Stimulated activated CD8-positive, alpha-beta memory T cell treated with anti-CD3 and anti-CD28 coated beads, Interleukin-7, amount 100 ng/mL, for 1 hour (primary cell): ENCODE results near the gene NPTN.

Source experiments
- DNase-seq, 2 donors: peaks; one replicate each; pipeline ENCODE4 v3.0.0-alpha.2; 2020; ENCODE audit warnings: low read depth in 2 of 2

The NPTN gene

GRCh38 chr15:73631915-73632669, 1.1 kb downstream of the NPTN start:
- DNase-seq = no peak

DNA sequence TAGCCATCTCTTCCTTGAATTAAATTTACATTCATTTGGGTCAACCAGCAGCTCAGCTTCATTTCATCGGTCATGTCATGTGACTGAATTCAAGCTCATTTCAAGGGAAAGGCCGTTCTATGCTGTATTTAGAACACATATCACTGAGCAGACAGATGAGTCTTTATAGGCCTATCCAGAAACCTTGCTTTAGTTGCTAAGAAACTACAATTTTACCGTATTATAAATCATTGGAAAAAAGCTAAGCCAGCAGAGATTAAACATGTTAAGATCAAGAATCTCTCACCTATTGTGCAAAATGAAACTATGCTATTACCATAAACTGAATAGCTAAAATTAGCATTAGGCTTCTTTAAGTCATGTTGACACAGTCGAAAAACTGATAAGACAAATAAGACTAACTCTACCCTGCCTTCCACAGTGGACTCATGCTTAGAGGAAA, 2.2 kb downstream of the NPTN start:
- no peak for DNase-seq

GRCh38 chr15:73629798-73630429, 3.3 kb downstream of the NPTN start:
- DNase-seq = no peak

DNA sequence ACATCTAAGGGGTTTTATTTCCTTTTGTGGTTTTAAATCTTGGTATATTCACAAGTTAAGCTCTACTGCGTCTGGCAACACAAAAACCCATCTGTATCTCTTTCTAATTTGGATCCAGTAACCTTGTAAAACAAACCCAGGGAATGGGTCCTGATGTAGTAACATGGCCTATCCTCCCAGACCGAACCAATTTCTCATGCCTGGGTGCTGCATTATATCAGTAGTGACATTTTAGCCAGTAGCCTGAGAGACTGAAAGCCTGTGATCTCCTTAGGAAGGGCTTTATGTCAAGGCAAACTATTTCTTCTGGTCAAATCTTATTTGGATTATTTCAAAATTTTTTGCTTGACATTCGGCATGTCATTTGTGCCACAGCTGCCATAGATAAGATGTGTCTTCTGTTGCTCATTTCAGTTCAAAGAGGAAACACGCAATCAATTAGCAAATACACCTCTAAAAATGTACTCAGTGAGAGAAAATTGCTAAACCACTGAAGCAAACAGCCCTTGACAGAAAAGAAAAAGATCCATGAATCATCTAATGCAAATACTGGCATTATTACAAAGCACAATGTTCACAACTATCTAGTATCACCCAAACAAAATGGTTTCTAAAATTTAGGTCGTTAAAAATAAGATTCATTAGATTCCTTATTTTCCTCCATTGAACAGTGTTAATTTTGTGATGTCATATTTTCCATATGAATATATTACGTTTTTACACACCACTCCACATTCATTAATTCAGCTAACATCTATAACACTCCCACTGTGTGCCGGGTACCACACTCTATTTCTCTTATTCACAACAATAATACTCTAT, 4.0 kb downstream of the NPTN start:
- DNase-seq = no peak

GRCh38 chr15:73628102-73628501, 5.1 kb downstream of the NPTN start:
- DNase-seq = no peak

DNA sequence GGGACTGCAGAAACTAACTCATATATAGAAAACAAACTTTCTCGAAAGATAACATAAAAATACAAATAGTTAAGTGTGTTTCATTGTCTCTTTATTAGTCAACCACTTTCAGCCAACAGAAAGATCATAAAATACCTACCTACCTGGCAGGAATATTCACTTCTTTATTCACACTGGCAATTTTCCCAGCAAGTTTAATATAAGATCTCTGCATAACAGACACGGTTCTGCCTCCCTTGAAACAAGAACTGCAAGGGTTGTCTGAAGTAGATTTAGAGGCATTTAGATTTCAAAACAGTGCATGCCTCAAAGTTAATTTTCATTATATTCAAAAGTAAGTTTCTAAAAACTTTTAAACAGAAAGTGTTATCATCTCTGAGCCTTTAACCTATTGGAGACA, 7.1 kb downstream of the NPTN start:
- DNase-seq = no peak

GRCh38 chr15:73624530-73624929, 8.7 kb downstream of the NPTN start:
- no peak for DNase-seq

- no peak for DNase-seq
Observed at GRCh38 chr15:73621286-73621826, 11.8 kb downstream of the NPTN start.

DNA sequence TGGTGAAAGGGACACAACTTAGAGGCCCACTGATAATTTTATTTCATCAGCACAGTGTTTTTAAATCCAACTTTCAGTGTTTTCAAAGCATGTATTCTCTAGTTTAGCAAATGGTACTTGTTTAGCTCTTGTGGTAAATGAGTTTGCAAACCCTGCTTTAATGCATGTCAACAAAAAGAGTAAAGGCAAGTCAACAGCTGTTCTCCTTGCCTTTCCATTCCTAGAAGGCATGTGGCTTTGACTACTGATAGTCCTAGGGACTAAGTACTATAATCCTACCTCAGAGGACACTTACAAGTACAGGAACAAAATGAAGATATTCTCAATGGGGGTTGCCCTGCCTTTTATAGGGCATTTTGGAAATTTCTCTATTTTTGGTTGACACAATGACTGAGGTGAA, 13.1 kb downstream of the NPTN start:
- no peak for DNase-seq

DNA sequence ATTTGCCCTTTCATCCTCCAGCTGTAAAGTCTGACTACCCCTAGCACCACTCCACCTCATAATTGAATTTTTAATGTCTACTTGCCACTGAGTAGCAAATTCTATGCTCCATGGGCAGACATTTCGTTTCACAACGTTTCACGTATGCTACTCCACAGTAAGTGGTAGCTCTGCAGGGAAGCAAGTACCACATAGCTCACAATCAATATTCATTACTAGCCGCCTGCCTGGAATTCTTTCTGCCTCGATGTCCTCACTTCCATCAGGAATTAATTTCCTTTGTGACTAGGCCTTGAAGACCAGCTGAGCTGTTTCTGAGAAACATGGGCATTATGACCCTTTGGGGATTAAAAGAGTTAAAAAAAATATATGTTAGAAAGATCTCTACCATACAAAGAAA, 15.3 kb downstream of the NPTN start:
- no peak for DNase-seq

GRCh38 chr15:73617301-73617831, 15.8 kb downstream of the NPTN start:
- DNase-seq = no peak

GRCh38 chr15:73608941-73609340, 24.2 kb downstream of the NPTN start:
- no peak for DNase-seq

DNA sequence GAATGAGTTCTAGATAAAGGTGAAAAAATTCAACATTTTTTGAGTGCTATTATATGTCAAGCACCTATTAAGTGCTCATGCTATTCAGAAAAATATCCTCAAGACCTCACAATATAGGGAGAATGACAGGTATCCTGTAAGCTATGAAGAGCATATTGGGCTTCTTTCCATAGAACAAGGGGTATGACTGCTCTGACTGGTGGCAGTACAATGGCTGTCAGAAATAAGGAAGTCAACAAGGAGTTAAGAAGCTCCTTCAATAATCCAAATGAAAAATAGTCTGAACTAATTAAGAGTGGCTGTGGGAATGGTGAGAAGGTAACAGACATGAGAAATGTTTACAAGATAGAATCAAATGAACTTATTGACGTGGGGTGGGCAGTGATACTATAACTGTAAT, 24.7 kb downstream of the NPTN start:
- DNase-seq = no peak

GRCh38 chr15:73607843-73608242, 25.3 kb downstream of the NPTN start:
- DNase-seq = no peak

DNA sequence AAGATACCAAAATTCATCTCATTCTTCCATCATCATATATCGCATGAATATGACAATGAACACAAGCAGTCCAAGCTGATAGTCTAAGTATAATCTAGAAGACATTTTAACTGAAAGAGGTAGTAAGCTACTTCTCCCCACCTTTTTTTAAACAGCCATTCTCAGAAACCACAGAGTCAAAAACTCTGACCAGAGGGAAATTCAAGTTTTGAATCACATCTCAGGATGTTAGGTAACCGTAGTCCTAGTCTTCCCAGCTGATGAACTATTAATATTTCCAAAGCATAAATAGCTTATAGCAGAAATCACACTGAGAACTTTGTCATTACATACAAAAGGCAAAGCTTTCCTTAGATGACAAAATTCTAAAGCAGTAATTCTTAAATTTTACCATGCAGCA, 25.8 kb downstream of the NPTN start:
- DNase-seq = no peak

DNA sequence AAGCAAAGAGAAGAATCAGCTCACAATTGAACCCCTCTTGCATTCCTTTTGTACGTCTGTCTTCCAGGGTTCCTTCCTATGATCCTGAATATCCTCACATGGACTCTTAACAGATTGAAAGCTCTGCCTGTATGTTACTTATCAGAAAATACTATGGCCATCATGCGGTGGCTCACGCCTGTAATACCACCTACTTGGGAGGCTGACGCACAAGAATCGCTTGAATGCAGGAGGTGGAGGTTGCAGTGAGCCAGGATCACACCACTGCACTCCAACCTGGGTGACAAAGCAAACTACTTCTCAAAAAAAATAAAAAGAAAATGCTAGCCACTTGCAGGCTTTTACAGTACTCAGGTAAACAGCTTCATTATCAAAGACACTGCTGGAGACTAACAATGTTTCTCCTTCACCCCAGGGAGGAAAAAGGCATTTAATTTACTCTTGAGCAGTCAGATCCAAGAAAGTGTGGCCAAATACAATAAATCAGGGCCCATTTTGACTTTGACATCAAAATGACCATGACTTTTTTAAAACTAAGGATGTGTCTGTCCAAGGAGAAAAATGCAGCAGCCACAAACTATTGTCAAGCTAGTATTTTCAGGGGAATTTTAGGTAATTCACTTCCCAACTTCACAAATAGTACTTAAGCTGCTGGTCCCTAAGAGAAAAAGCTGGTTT, 27.3 kb downstream of the NPTN start:
- DNase-seq = no peak

DNA sequence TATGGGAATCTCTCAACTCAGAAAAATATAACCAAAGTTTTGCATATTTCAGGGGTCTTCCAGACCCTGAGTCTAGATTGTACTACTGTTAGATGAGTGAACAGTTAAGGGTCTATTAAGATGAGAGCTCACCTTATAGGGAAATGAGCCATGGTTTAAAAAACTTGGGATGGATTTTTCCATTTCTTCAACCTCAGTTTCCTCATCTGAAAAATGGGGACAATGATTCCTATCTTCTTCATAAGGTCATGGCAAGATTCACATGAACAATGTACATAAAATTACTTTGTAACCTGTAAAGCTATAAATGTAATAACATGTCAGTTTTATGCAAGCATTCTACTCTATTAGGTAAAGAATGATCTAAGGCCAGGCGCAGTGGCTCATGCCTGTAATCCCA, 28.7 kb downstream of the NPTN start:
- DNase-seq = no peak

DNA sequence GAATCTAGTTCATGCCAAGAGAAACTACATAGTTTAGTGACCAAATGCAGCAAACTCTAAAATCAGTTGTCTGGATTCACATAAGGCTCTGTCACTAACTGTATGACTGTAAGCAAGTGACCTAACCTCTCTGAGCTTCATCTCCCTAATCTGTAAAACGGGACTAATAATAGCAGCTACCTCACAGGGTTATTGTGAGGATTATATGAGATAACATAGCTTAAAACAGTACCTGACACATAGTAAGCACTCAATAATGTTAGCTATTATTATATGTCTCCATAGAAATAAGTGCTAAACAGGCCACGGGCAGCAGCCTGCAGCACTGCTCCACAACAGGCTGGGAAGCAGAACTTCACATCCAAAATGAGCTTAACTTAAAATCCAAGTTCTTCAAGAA, 30.2 kb downstream of the NPTN start:
- DNase-seq = no peak

DNA sequence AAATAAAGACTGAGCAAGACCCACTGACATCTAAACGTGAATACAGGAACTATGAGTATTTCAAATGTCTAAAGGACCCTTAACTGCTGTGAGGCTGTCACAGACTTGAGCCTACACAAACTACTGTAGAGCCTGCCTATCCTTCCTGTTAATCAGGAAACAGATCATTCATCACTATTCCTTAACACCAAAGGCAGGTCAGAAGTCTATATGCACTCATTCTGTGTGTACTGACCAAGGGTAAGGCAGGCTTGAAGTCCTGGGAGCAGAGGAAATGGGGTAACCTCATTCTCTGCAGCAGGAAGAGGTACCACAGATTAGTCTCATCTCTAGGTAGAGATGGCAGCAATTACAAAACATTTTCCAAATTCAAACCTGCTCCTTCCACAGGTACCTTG, 30.7 kb downstream of the NPTN start:
- no peak for DNase-seq

DNA sequence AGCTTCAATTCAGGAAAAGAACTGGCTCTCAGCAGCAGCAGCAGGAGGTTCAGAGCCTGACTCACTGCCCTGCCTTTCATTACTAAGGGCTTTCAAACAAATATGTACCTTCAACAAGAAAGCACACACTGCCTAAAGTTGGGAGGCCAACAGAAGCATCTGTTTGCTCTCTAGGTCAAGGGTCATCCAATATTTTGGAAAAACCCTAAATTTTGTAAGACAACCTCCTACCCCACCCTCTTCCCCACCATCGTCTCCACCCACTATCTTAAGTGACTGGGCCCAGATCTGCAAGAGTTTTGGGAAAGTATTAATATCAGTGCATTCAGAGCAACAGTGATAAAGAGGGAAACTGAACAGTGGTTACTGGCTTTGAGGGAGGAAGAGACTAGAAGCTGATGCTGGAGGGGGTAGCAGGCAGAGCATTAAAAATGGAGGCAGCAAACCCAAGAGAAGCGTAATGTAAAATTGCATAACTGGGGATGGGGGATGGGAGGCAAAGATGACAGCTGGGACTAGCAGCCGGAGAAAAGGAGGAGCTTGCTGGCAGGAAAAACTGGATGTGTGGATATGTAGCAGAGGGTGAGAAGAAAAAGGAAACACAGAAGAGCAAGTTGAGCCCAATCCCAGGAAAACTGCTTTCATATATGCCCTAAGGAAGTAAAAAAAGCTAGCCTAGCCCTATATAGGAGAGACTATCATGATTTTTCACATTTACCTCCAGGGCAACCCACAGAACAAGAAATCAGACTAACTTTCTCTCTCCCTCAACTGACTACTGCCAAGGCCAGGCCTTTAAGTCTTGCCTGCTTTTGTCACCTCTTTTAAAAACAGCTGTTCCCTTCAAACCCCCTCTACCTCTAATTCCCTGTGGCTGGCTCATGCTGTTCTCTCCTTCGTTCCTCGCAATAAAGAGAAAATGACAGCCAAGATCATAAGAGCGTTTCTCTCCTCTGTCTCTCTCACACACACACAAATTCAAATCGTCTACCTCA, 31.4 kb downstream of the NPTN start:
- no peak for DNase-seq
